ENCODE measurements around the gene SIK3. TPM values are rescaled to one million over a fixed set of nuclear protein-coding genes. Genes with fewer than 3 reads are reported as not detected.

SIK3 gene
- total RNA-seq, 2 donors from 2014 or later: 26.2 to 77.6 TPM

DNA sequence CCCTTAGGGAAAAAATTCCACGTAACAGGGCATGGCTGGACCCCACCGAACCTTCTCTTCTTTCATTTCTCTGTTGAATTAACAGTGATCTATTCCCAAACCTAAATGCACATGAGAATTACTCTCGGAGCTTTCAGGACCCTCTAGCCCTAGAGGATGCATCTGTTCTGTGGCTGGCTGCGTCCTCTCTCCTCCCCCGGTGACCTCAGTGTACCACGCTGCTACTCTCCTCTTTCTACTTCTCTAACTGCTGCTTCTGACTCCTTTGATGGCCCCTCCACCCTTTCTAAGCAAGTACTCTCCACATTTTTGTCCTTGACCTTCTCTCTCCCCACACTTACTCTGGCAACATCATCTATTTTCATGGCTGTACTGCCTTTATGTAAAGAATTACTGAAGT lies 248.7 kb downstream of the SIK3 start:
- Histone ChIP-seq H3K27me3 (replicated peaks; ENCODE audit: insufficient read depth) (no peaks in the 10 kb centered on the region), H3K36me3 (no peaks in the 10 kb centered on the region), H3K4me1 (replicated peaks) (peaks cover 14% of the 10 kb centered on the region), H3K9me3 (no peaks in the 10 kb centered on the region), H3K4me3 (no peak overlapping the region), H3K27ac (no peak overlapping the region)
- WGBS: 89% methylated on average over 6 of the region's 6 CpGs
- DNase-seq (ENCODE audit: low spot score): no peak
- TF ChIP-seq POLR2A (IDR thresholded peaks at IDR 0.05) (no peak), POLR2AphosphoS5 (IDR thresholded peaks at IDR 0.05) (no peak)
- TF ChIP-seq, protein P1, sequence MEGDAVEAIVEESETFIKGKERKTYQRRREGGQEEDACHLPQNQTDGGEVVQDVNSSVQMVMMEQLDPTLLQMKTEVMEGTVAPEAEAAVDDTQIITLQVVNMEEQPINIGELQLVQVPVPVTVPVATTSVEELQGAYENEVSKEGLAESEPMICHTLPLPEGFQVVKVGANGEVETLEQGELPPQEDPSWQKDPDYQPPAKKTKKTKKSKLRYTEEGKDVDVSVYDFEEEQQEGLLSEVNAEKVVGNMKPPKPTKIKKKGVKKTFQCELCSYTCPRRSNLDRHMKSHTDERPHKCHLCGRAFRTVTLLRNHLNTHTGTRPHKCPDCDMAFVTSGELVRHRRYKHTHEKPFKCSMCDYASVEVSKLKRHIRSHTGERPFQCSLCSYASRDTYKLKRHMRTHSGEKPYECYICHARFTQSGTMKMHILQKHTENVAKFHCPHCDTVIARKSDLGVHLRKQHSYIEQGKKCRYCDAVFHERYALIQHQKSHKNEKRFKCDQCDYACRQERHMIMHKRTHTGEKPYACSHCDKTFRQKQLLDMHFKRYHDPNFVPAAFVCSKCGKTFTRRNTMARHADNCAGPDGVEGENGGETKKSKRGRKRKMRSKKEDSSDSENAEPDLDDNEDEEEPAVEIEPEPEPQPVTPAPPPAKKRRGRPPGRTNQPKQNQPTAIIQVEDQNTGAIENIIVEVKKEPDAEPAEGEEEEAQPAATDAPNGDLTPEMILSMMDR (IDR thresholded peaks at IDR 0.05): no peak
- intact Hi-C loops (cut with DNase I): no loop called here

DNA sequence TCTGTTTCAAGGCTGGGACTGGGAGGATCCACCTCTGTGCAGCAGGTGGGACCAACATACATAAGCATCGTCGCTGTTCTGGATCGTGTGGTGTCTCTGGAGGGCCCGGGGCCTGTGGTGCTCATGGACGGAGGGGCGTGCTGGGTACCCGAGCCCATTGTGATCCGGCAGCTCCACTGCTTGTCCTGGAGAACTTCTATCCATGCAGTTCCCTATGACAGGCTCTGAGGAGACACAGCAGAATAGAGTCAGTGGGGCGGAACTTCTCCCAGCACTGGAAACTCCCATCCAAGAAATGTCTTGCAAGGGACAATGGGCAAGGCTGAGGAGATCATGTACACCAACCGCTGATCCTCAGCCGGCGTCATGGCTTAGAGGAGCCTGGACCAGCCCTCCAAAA lies 249.2 kb downstream of the SIK3 start:
- Histone ChIP-seq H3K36me3 (no peaks in the 10 kb centered on the region), H3K4me3 (no peak overlapping the region), H3K27ac (no peak overlapping the region), H3K27me3 (replicated peaks; ENCODE audit: insufficient read depth) (no peaks in the 10 kb centered on the region), H3K9me3 (no peaks in the 10 kb centered on the region), H3K4me1 (replicated peaks) (peaks cover 14% of the 10 kb centered on the region)
- 96% methylated on average over 12 of the region's 12 CpGs for WGBS
- intact Hi-C loops (cut with DNase I): no loop called here
- TF ChIP-seq, protein P1 (IDR thresholded peaks at IDR 0.05): no peak
- TF ChIP-seq POLR2AphosphoS5 (IDR thresholded peaks at IDR 0.05): no peak
- no peak for TF ChIP-seq POLR2A (IDR thresholded peaks at IDR 0.05)
- DNase-seq (ENCODE audit: low spot score): no peak

DNA sequence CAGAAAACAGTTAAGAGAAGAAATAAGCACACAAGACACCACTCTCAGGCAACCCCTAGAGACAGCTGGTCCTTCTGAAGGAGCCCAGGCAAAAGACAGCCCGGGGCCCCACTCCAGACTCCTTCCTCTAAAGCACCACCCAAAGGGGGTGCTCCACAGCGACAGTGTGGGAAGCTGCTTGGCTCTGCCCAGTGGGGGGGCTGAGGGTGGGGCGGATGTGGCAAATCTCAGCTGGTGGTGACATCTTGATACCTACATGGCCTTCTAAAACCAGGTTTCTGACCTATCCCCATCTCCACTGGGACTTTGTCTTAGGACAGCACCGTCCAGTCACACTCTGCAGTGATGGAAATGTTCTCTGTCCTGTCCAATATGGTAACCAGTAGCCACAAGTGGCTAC lies 250.6 kb downstream of the SIK3 start:
- H3K36me3 ChIP-seq: no peaks in the 10 kb centered on the region
- TF ChIP-seq POLR2AphosphoS5 (IDR thresholded peaks at IDR 0.05) (no peak), POLR2A (IDR thresholded peaks at IDR 0.05) (no peak)
- TF ChIP-seq, protein P1 (IDR thresholded peaks at IDR 0.05): no peak

DNA sequence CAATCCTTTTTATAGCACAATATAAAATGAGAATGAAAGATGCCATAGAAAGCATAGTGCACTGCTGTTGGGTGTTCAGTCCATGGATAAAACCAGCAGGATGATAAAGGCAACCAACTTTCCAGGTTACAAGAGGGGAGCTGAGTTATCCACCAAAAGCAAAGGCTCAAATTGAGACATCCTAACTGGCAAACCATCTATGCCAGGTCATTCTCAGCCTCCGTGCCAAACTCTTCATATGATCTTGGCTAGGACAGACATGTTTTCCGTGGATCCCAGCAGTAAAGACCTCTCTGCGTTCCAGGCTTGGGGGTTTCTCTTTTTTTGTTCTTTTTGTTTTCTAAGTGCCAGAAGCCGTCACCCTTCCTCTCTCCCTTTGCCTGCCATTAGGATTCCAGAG lies 253.5 kb downstream of the SIK3 start:
- H3K4me1 ChIP-seq (replicated peaks): no peaks in the 10 kb centered on the region
- no peak for DNase-seq (ENCODE audit: low spot score)
- no peaks in the 10 kb centered on the region for H3K36me3 ChIP-seq
- 86% methylated on average over 4 of the region's 4 CpGs for WGBS
- no peak overlapping the region for H3K27ac ChIP-seq
- no peaks in the 10 kb centered on the region for H3K27me3 ChIP-seq (replicated peaks; ENCODE audit: insufficient read depth)
- TF ChIP-seq POLR2A (IDR thresholded peaks at IDR 0.05): no peak
- TF ChIP-seq, protein P1 (IDR thresholded peaks at IDR 0.05): no peak
- TF ChIP-seq POLR2AphosphoS5 (IDR thresholded peaks at IDR 0.05): no peak
- H3K4me3 ChIP-seq: no peak overlapping the region
- intact Hi-C loops (cut with DNase I): no loop called here
- no peaks in the 10 kb centered on the region for H3K9me3 ChIP-seq

More for the DNA sequence above, 250.6 kb downstream of the SIK3 start:
- H3K4me3 ChIP-seq: no peak overlapping the region
- no peak overlapping the region for H3K27ac ChIP-seq
- H3K9me3 ChIP-seq: no peaks in the 10 kb centered on the region
- no peak for DNase-seq (ENCODE audit: low spot score)
- intact Hi-C loops (cut with DNase I): no loop called here
- no peaks in the 10 kb centered on the region for H3K27me3 ChIP-seq (replicated peaks; ENCODE audit: insufficient read depth)
- 98% methylated on average over 4 of the region's 4 CpGs for WGBS
- peaks cover 6% of the 10 kb centered on the region for H3K4me1 ChIP-seq (replicated peaks)

DNA sequence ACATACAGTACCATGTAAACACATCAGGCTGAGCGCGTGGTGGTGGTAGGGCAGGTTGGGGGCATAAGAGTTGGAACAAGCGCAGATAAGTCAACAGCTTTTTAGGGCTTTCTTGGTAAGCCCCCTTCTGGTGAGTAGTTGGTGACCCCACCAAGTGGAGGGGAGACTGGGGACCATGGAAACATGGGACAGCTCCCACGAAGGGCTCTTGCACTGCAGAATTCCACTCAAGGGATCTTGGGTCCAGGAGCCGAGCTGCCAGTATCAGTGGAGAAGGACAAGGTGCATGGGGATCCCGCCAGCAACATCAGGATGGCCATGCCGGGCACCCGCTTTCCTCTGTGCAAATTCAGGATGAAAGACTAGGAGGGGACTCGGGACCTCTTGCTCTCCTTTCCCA lies 254.6 kb downstream of the SIK3 start:
- intact Hi-C loops (cut with DNase I): no loop called here
- 92% methylated on average over 9 of the region's 9 CpGs for whole genome bisulfite sequencing
- H3K9me3 ChIP-seq: no peaks in the 10 kb centered on the region
- no peaks in the 10 kb centered on the region for H3K4me1 ChIP-seq (replicated peaks)
- H3K36me3 ChIP-seq: no peaks in the 10 kb centered on the region
- H3K4me3 ChIP-seq: no peak overlapping the region
- no peak overlapping the region for H3K27ac ChIP-seq
- no peak for TF ChIP-seq POLR2AphosphoS5 (IDR thresholded peaks at IDR 0.05)
- no peak for TF ChIP-seq POLR2A (IDR thresholded peaks at IDR 0.05)
- TF ChIP-seq, protein P1 (IDR thresholded peaks at IDR 0.05): no peak
- no peaks in the 10 kb centered on the region for H3K27me3 ChIP-seq (replicated peaks; ENCODE audit: insufficient read depth)
- DNase-seq (ENCODE audit: low spot score): no peak

Data from prostate gland (tissue), 2 donors.